ENCODE results near the gene DNAJB6. TPM values are rescaled to one million over a fixed set of nuclear protein-coding genes. Genes with fewer than 3 reads are reported as not detected.

The DNAJB6 gene
- 174 TPM for polyA plus RNA-seq (2013, experiment 1 of 2; ENCODE audit: insufficient read length)
- 169 TPM for polyA plus RNA-seq (2013, experiment 2 of 2; ENCODE audit: insufficient read length)

GRCh38 chr7:157336383-157337315, at the start of gene DNAJB6:
Gene DNAJB6, plus strand, starts transcription at chr7:157337004. Its CDS starts 21,569 bp downstream, at chr7:157358573.
- peak; percentile 94 for DNase-seq

- no peak for DNase-seq
Observed at GRCh38 chr7:157291404-157292080, 45.3 kb upstream of the DNAJB6 start.

GRCh38 chr7:157292258-157292657, 44.5 kb upstream of the DNAJB6 start:
- no peak for DNase-seq

- no peak for DNase-seq
Observed at GRCh38 chr7:157292770-157293412, 43.9 kb upstream of the DNAJB6 start.

- DNase-seq, result no peak
Observed at GRCh38 chr7:157293413-157293788, 43.4 kb upstream of the DNAJB6 start.

GRCh38 chr7:157294773-157295172, 42.0 kb upstream of the DNAJB6 start:
- DNase-seq, result no peak

- no peak for DNase-seq
Observed at GRCh38 chr7:157295338-157295737, 41.5 kb upstream of the DNAJB6 start.

- no peak for DNase-seq
Observed at GRCh38 chr7:157297185-157297584, 39.6 kb upstream of the DNAJB6 start.

- no peak for DNase-seq
Observed at GRCh38 chr7:157299317-157299612, 37.5 kb upstream of the DNAJB6 start.

- no peak for DNase-seq
Observed at GRCh38 chr7:157299613-157300368, 37.0 kb upstream of the DNAJB6 start.

GRCh38 chr7:157300369-157300825, 36.4 kb upstream of the DNAJB6 start:
- DNase-seq, result no peak

- DNase-seq, result no peak
Observed at GRCh38 chr7:157301610-157302120, 35.1 kb upstream of the DNAJB6 start.

GRCh38 chr7:157306846-157307838, 29.7 kb upstream of the DNAJB6 start:
- DNase-seq, result no peak

GRCh38 chr7:157309988-157310668, 26.7 kb upstream of the DNAJB6 start:
- DNase-seq, result peak; percentile 98

- no peak for DNase-seq
Observed at GRCh38 chr7:157310676-157311185, 26.1 kb upstream of the DNAJB6 start.

GRCh38 chr7:157312941-157313340, 23.9 kb upstream of the DNAJB6 start:
- no peak for DNase-seq

GRCh38 chr7:157313645-157314044, 23.2 kb upstream of the DNAJB6 start:
- DNase-seq, result no peak

GRCh38 chr7:157318015-157318706, 18.6 kb upstream of the DNAJB6 start:
- no peak for DNase-seq

GRCh38 chr7:157320608-157320980, 16.2 kb upstream of the DNAJB6 start:
- DNase-seq, result no peak
